ENCODE measurements around the gene REPS1.
"Not testable (repeated sequence)": the region's sequence is repeated elsewhere in the genome, so short reads cannot be mapped to it uniquely, and the experiment has no call there.

REPS1 gene

DNA sequence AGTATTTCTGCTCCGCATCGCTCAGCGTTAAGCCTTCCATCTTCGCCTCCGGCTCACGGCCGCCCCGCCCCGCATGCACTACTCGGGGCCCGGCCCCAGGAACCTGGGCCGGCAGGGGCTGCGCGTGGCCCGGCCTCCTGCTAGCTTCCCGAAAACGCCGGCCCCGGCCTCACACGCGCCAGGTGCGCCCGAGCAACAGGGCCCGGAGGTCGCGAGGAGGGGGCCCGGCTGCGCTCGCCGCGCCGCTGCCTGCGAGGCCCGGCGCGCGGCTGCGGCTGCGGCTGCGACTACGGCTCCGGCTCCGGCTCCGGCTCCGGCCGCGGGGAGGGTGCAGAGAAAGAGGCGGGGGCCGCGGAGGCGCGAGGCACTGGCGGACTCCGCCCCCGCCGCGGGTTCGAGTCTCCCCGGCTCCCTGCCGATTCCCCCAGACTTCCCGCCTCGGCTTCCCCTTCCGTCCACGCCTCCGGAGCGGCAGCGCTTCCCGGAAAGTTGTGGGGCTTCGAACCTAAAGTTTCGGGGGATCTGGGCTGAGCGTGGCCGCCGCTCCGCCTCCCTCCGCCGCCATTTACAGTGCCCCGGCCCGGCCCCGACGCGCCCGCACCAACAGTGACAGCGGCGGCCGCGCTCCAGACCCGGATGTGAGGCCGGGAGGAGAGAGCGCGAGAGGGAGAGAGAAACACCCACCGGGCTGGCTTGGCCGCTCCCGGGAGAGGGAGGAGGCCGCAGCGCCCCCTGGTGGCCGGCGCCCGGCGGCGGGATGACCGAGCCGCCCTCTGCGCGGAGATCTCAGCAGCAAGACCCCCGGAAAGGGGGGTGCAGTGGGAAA, at the start of gene REPS1:
Gene REPS1 (minus strand): TSS at position 611 of the 826 bp plus-strand sequence. CDS start 571 bp downstream, at position 40.
- peak; percentile 35 to 93 (median 79) for DNase-seq

- DNase-seq: no peak
These were observed 49.4 kb upstream of the REPS1 start for GRCh38 chr6:139037490-139037889.

DNA sequence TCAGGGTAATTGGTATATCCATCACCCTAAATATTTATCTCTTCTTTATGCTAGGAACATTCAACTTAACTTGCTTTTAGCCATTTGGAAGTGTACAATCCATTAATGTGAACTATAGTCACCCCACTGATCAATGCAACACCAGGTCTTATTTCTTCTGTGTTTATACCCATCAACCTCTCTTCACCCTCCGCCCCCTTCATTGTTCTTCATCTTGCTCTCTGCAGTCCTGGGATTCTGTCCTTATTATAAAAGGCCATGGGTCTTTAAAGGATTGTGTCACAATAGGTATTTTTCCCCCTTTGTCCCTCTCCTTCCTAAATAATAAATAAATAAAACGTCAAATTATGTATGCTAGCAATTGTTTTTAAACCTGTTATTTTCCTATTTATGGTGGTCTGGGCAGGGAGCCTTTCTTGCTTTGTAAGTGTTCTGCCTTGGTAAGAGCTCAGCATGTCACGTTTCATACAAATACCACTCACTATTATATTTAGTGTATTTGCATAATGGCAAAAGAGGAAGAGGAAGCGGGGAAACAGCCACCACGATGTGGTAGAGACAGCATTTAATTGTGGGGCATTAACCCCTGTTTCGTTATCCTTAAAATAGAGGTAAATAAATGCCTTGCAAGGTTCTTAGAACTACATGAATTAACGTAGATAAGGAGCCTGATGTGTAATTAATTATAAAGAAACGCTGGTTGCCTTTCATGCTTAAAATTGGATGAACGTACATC, 42.3 kb upstream of the REPS1 start:
- no peak for DNase-seq

GRCh38 chr6:139029470-139030227, 41.6 kb upstream of the REPS1 start:
- DNase-seq: peak in 8 of 14 donors; percentile 12 to 50 (median 36)

DNA sequence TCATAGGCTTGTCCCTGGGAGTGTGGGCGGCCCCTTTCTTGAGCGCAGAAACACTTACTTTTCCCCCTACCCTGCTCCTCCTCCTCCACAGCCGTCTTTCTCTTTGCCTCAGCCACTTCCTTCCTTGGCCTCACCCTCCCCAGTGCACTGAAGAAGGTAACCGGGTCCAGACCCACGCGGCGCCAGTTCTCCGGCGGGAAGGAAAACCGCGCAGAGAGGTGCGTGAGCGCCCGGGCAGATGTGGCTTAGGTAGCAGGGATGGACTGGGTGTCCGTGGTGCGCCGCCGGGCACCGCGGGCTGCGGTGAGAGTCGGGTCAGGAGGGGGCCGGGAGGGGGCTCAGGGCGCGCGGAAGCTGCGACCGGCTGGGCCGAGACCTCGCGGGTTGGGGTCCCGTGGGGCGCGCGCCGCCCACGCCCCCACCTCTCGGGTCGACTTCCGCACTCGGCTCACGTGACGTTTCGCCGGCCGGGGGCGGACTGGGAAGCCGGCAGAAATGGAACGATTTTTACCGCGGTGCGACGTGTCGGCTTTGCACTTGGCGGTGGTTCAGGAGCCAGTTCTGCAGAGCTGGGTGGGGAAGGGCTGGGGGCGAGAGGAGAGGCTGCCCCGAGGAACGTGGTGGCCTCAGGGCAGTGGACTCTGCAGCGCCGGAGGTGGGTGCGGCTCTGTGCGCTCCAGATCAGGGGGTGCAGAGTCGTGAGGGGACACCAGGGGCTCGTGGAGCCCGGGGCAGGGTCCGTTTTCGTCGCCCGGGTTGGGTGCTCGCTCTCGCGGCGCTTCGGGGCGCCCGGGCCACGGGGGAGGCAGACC, 40.8 kb upstream of the REPS1 start, which contains the start of gene ABRACL:
Gene ABRACL (plus strand): TSS at position 88 of the 812 bp plus-strand sequence. CDS start 5,416 bp downstream, outside the sequence.
- peak in 8 of 14 donors; percentile 35 to 53 (median 42) for DNase-seq

- peak in 1 of 14 donors; percentile 21 for DNase-seq
These were observed 40.2 kb upstream of the REPS1 start for GRCh38 chr6:139028215-139028657.

- DNase-seq: no peak
These were observed 39.6 kb upstream of the REPS1 start for GRCh38 chr6:139027620-139028182.

GRCh38 chr6:139025416-139025815, 37.4 kb upstream of the REPS1 start:
- DNase-seq: not testable (repeated sequence)

DNA sequence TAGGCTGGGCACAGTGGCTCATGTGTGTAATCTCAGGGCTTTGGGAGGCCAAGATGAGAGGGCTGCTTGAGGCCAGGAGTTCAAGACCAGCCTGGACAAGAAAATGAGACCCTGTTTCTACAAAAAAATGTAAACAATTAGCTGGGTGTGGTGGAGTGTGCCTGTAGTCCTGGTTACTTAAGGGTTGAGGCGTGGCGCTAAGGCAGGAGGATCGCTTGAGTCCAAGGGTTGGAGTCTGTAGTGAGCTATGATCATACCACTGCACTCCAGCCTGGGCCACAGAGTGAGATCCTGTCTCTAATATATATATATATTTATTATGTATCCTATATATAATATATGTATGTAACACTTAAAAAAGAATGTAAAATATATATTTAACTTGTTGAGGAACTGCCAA, 32.6 kb upstream of the REPS1 start:
- no peak for DNase-seq

- no peak for DNase-seq
These were observed 31.7 kb upstream of the REPS1 start for GRCh38 chr6:139019722-139020121.

- DNase-seq: peak in 2 of 14 donors; percentile 5 to 12
These were observed 29.2 kb upstream of the REPS1 start for GRCh38 chr6:139017227-139017626.

- no peak for DNase-seq
These were observed 28.5 kb upstream of the REPS1 start for GRCh38 chr6:139016337-139017213.

DNA sequence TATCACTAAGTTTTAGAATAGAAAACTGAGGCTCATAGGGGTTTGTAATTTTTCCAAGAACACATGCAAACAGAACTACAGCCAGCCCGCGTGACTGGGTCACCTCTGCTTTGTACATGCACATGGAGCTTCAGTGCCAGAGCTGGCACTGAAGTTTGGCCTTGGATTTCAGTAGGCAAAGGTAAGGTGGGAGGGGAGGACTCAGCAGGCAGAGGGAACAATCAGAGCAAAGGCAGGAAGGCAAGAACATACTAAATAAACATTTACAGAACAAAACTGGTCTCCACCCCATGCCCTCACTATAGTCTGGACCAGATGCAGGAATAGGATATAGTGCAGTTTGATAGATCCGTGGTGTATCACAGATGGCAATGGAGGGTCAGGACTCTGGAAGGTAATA, 26.9 kb upstream of the REPS1 start:
- no peak for DNase-seq

GRCh38 chr6:139013185-139013800, 25.2 kb upstream of the REPS1 start:
- DNase-seq: no peak

GRCh38 chr6:139011980-139012379, 23.9 kb upstream of the REPS1 start:
- no peak for DNase-seq

DNA sequence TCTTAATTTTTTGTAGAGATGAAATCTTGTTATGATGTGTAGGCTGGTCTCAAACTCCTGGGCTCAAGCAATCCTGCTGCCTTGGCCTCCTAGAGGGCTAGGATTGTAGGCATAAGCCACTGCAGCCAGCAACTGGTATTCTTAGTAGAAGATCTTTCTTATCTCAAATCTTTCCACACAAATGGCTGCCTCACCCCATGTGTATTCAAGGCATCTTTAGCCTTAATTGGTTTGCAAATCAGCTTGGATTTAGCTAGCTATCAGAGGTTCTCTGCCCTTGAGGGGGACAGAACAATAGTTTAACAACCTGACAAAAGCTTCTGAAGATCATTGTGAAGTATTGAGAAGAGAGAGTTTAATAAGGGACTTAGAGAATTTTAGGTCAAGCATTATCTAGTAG, 22.6 kb upstream of the REPS1 start:
- DNase-seq: no peak

- DNase-seq: no peak
These were observed 20.1 kb upstream of the REPS1 start for GRCh38 chr6:139008117-139008516.

DNA sequence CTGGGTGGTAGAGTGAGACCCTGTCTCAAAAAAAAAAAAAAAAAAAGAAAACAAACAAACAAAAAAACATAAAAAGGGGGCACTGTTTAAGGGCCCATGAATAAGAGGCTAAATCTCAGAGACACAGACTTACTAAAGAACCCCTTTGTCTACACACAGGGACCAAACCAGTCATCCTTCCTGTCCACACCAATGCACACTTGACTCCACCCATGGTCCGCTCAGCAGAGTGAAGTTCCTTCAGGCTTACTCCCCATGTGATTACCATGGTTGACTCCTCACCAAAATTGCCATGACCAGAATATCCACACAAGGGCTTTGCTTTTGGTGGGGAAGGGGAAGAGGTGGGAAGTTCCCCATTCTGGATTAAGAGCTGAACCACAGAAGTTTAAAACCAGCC, 19.4 kb upstream of the REPS1 start:
- DNase-seq: no peak

GRCh38 chr6:139006477-139006876, 18.4 kb upstream of the REPS1 start:
- no peak for DNase-seq

DNA sequence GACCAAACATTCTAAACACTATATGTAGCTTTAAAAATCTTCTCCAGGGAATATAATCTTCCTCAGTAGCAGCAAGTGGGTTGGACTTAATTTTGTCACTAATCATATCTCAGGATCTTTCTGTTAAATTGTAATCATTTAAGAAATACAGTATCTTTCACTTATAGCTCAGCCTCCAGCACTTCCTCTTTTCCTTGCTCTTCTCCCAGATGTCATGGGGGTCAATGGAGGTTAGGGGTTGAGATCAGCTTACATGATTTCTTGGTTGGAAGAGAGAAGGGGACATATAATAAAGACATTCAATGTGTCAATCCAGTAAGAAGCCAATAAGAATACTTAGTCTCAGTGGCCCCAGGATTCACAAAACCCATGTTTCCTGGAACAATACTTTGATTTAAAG, 15.7 kb upstream of the REPS1 start:
- no peak for DNase-seq
